ENCODE data around the gene EPB41L1. TPM values are rescaled to one million over a fixed set of nuclear protein-coding genes. Genes with fewer than 3 reads are reported as not detected.

EPB41L1 gene
- polyA plus RNA-seq, 3 donors = 0.05 TPM; not detected in 2

DNA sequence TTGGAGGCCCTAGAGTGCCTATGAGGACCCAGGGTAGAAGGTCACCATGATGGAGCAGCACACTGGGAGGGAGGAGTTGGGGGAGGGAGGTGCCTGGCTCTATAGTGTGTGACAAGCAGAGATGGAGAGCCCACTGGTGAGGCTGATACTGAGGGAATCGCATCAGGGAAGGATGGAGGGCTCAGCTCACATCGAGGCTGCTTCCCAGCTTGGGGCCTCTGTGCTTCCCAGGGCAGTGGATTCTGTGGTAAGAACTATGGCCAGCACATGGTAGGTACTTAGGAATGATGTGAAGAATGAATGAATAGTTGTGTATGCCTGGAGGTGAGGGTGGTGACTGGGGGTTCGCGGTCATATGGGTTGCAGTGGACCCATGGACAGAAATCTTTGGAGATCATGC lies 1.3 kb upstream of the EPB41L1 start:
- H3K4me3 ChIP-seq (replicated peaks in 1 of 3; ENCODE audit: low read depth in 2 of 3, low read length in 3 of 3) = no peak overlapping the region
- TF ChIP-seq, protein P1, sequence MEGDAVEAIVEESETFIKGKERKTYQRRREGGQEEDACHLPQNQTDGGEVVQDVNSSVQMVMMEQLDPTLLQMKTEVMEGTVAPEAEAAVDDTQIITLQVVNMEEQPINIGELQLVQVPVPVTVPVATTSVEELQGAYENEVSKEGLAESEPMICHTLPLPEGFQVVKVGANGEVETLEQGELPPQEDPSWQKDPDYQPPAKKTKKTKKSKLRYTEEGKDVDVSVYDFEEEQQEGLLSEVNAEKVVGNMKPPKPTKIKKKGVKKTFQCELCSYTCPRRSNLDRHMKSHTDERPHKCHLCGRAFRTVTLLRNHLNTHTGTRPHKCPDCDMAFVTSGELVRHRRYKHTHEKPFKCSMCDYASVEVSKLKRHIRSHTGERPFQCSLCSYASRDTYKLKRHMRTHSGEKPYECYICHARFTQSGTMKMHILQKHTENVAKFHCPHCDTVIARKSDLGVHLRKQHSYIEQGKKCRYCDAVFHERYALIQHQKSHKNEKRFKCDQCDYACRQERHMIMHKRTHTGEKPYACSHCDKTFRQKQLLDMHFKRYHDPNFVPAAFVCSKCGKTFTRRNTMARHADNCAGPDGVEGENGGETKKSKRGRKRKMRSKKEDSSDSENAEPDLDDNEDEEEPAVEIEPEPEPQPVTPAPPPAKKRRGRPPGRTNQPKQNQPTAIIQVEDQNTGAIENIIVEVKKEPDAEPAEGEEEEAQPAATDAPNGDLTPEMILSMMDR (IDR thresholded peaks at IDR 0.05) = no peak
- no peaks in the 10 kb centered on the region for H3K36me3 ChIP-seq (replicated peaks in 1 of 2; ENCODE audit: control insufficient read depth in 1 of 2, insufficient read depth in 2 of 2, low read length in 2 of 2)
- no peak for DNase-seq
- 92% methylated on average over 4 of the region's 4 CpGs for WGBS (ENCODE audit: insufficient coverage)
- Mint-ChIP-seq H3K9me3 (peaks cover 0 to 5% (median 0%) of the 10 kb centered on the region in 7 donors), H3K36me3 (no peaks in the 10 kb centered on the region), H3K4me1 (peaks cover 5% of the 10 kb centered on the region), H3K4me3 (peak overlapping the region in 1 of 2 donors; percentile 56), H3K27ac (peak overlapping the region in 1 of 7 donors; percentile 41), H3K27me3 (ENCODE audit: low read depth in 3 of 3) (peaks cover 37 to 45% (median 41%) of the 10 kb centered on the region in 3 donors)
- no peaks in the 10 kb centered on the region for H4K20me1 ChIP-seq (ENCODE audit: insufficient read depth, low read length)
- H3K4me1 ChIP-seq (ENCODE audit: control insufficient read depth in 1 of 2, insufficient read depth in 2 of 2, low read length in 2 of 2) = no peaks in the 10 kb centered on the region
- no peaks in the 10 kb centered on the region for H3K9me3 ChIP-seq (replicated peaks in 1 of 2; ENCODE audit: control insufficient read depth in 1 of 2, insufficient read depth in 1 of 2, low read length in 2 of 2)
- no peak overlapping the region for H3K9ac ChIP-seq (ENCODE audit: insufficient read depth, low read length, poor library complexity, severe bottlenecking)
- intact Hi-C loops (cut with micrococcal nuclease) = no loop called here
- H3K4me2 ChIP-seq (replicated peaks; ENCODE audit: extremely low read depth, low read length, poor library complexity, severe bottlenecking) = no peak overlapping the region
- H3K27ac ChIP-seq (ENCODE audit: low read depth in 1 of 2, low read length in 2 of 2) = no peak overlapping the region
- no peak overlapping the region for H2AFZ ChIP-seq (ENCODE audit: insufficient read depth, low read depth, low read length, poor library complexity, severe bottlenecking)
- H3K79me2 ChIP-seq (ENCODE audit: insufficient read depth, low read length) = no peaks in the 10 kb centered on the region
- H3K27me3 ChIP-seq (ENCODE audit: control insufficient read depth in 2 of 2, insufficient read depth in 2 of 2, low read length in 2 of 2) = peaks cover 14 to 37% of the 10 kb centered on the region in 2 donors

DNA sequence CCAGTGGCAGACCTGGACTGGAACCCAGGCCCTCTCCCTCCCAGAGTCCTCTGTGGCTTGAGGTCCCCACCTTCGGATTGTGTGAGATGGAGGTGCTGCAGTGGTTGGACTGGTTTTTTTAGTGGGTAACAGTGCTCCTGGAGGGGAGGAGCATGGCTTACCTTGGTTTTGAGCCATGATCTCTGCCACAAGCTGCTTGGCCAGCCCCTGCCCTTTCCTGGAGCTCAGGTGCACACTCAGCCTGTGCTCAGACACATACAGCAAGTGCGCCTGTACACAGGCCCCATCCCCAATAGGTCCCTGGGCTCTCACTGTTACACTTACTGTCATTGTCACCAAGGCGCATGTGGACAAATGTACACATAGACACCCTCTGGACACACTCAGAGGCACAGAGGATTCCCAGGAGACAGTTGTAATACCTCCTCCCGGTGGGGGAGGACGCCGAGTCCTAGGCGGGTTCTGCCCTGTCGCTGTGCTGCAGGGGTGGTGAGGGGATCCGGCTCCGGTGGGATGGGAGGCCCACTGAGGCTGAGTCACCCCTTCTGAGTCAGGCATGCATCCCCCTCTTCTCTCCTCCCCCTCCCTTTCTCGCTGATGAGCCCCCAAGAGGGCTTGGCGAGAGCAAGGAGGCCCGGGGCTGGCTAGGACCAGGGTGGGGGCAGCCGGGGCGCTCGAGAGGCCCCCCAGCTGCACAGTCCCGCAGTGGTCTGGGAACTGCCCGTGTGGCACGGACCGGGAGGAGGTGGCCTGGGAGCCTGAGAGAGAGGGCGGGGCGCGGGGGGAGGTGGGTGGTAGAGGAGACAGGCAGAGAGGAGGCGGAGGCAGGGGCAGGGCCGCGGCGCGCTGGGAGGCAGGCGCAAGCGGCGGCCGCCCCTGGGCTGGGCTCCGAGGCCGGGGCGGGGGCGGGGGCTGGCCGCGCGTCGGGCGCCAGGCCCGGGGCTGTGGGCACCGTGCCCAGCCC lies 522 bp upstream of the EPB41L1 start:
- Histone ChIP-seq H3K4me1 (ENCODE audit: control insufficient read depth in 1 of 2, insufficient read depth in 2 of 2, low read length in 2 of 2) (no peaks in the 10 kb centered on the region), H3K79me2 (ENCODE audit: insufficient read depth, low read length) (no peaks in the 10 kb centered on the region), H4K20me1 (ENCODE audit: insufficient read depth, low read length) (no peaks in the 10 kb centered on the region), H2AFZ (ENCODE audit: insufficient read depth, low read depth, low read length, poor library complexity, severe bottlenecking) (no peak overlapping the region), H3K27ac (ENCODE audit: low read depth in 1 of 2, low read length in 2 of 2) (no peak overlapping the region), H3K9ac (ENCODE audit: insufficient read depth, low read length, poor library complexity, severe bottlenecking) (no peak overlapping the region), H3K4me2 (replicated peaks; ENCODE audit: extremely low read depth, low read length, poor library complexity, severe bottlenecking) (peak overlapping the region; percentile 50), H3K27me3 (ENCODE audit: control insufficient read depth in 2 of 2, insufficient read depth in 2 of 2, low read length in 2 of 2) (peaks cover 14 to 37% of the 10 kb centered on the region in 2 donors), H3K36me3 (replicated peaks in 1 of 2; ENCODE audit: control insufficient read depth in 1 of 2, insufficient read depth in 2 of 2, low read length in 2 of 2) (no peaks in the 10 kb centered on the region), H3K4me3 (replicated peaks in 1 of 3; ENCODE audit: low read depth in 2 of 3, low read length in 3 of 3) (no peak overlapping the region), H3K9me3 (replicated peaks in 1 of 2; ENCODE audit: control insufficient read depth in 1 of 2, insufficient read depth in 1 of 2, low read length in 2 of 2) (no peaks in the 10 kb centered on the region)
- Mint-ChIP-seq H3K9me3 (peaks cover 0 to 5% (median 0%) of the 10 kb centered on the region in 7 donors), H3K27ac (no peak overlapping the region), H3K27me3 (ENCODE audit: low read depth in 3 of 3) (peaks cover 36 to 45% (median 38%) of the 10 kb centered on the region in 3 donors), H3K4me1 (peaks cover 5% of the 10 kb centered on the region), H3K36me3 (no peaks in the 10 kb centered on the region), H3K4me3 (peak overlapping the region in 1 of 2 donors; percentile 56)
- 7% methylated on average over 30 of the region's 43 CpGs for WGBS (ENCODE audit: insufficient coverage)
- intact Hi-C loops (cut with micrococcal nuclease) = no loop called here
- no peak for DNase-seq
- TF ChIP-seq, protein P1 (IDR thresholded peaks at IDR 0.05) = no peak

Data from CD14-positive monocyte (primary cell).